Stimulated activated naive B cell treated with anti-CD40 and anti-IgM and Interleukin-4, amounts not matched to agents 10 μg/mL and 1 μg/mL and 100 μg/mL, for 72 hours (primary cell): ENCODE results near the gene SAMD3.

Experiments used
- ATAC-seq, 2 donors: fragments of 150-1000 bp; cut with Tn5 transposase; replicated peaks; 2 replicates each; pipeline ENCODE4 v1.10.0; 2021; ENCODE audit warnings: moderate library complexity in 1 of 2
- DNase-seq: peaks from one replicate; pipeline ENCODE4 v3.0.0; 2021
- H3K27ac Mint-ChIP-seq: one replicate; pipeline ENCODE4 v1.8.0; 2022; ENCODE audit warnings: mild to moderate bottlenecking, mixed read lengths
- H3K27me3 Mint-ChIP-seq, 2 donors: one replicate each; pipeline ENCODE4 v1.8.0; 2022; ENCODE audit warnings: mixed read lengths in 2 of 2
- H3K36me3 Mint-ChIP-seq, 2 donors: one replicate each; pipeline ENCODE4 v1.8.0; 2022; ENCODE audit warnings: mixed read lengths in 2 of 2, mild to moderate bottlenecking in 1 of 2
- H3K4me1 Mint-ChIP-seq, 2 donors: one replicate each; pipeline ENCODE4 v1.8.0; 2022; ENCODE audit warnings: mixed read lengths in 2 of 2, mild to moderate bottlenecking in 1 of 2
- H3K4me3 Mint-ChIP-seq, 2 donors: one replicate each; pipeline ENCODE4 v1.8.0; 2022; ENCODE audit warnings: mild to moderate bottlenecking in 2 of 2, mixed read lengths in 2 of 2, moderate library complexity in 1 of 2
- H3K9me3 Mint-ChIP-seq, 2 donors: one replicate each; pipeline ENCODE4 v1.8.0; 2022; ENCODE audit warnings: mixed read lengths in 2 of 2, mild to moderate bottlenecking in 1 of 2

The SAMD3 gene

GRCh38 chr6:130148181-130148580, 74.6 kb downstream of the SAMD3 start:
- Mint-ChIP-seq H3K9me3 (peaks cover 2 to 3% of the 10 kb centered on the region in 2 donors), H3K4me3 (no peak overlapping the region), H3K27me3 (no peaks in the 10 kb centered on the region), H3K4me1 (no peaks in the 10 kb centered on the region), H3K36me3 (peaks cover 18 to 32% of the 10 kb centered on the region in 2 donors), H3K27ac (no peak overlapping the region)
- DNase-seq = no peak
- ATAC-seq = peak in 1 of 2 donors; percentile 39

DNA sequence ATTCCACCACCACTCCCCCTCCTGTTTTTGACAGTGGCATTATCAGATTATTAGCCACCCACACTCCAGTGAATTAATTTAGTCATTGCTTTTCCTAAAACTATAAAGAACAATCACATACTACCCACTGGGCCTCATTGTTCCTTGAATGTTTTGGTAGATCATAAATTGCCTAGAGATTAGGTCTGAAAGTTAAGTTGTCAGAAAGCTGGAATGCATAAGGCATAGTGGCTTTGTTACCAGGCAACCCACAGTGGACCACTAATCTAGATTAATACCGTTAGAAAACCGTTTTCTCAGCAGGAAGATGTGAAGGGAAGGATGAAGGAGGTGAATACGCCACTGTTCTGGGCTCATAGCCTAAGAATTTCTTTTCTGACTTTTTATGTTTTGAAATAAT, 75.6 kb downstream of the SAMD3 start:
- H3K27ac Mint-ChIP-seq = no peak overlapping the region
- ATAC-seq = no peak
- peaks cover 26 to 36% of the 10 kb centered on the region in 2 donors for H3K36me3 Mint-ChIP-seq
- H3K27me3 Mint-ChIP-seq = no peaks in the 10 kb centered on the region
- H3K4me1 Mint-ChIP-seq = no peaks in the 10 kb centered on the region
- H3K4me3 Mint-ChIP-seq = no peak overlapping the region
- H3K9me3 Mint-ChIP-seq = peaks cover 2 to 3% of the 10 kb centered on the region in 2 donors
- no peak for DNase-seq

- Mint-ChIP-seq H3K4me1 (no peaks in the 10 kb centered on the region), H3K36me3 (peaks cover 29 to 47% of the 10 kb centered on the region in 2 donors), H3K9me3 (peaks cover 0 to 3% of the 10 kb centered on the region in 2 donors), H3K27me3 (no peaks in the 10 kb centered on the region), H3K27ac (peak overlapping the region; percentile 42), H3K4me3 (no peak overlapping the region)
- DNase-seq (no peak), ATAC-seq (no peak)
Observed at GRCh38 chr6:130143709-130144108, 79.0 kb downstream of the SAMD3 start.

- H3K27me3 Mint-ChIP-seq = no peaks in the 10 kb centered on the region
- H3K4me3 Mint-ChIP-seq = no peak overlapping the region
- H3K27ac Mint-ChIP-seq = no peak overlapping the region
- H3K36me3 Mint-ChIP-seq = peaks cover 42 to 55% of the 10 kb centered on the region in 2 donors
- ATAC-seq = no peak
- H3K9me3 Mint-ChIP-seq = peaks cover 0 to 2% of the 10 kb centered on the region in 2 donors
- peaks cover 2 to 4% of the 10 kb centered on the region in 2 donors for H3K4me1 Mint-ChIP-seq
- DNase-seq = no peak
Observed at GRCh38 chr6:130140084-130140483, 82.7 kb downstream of the SAMD3 start.

GRCh38 chr6:130138909-130139242, 83.9 kb downstream of the SAMD3 start:
- H3K27me3 Mint-ChIP-seq = no peaks in the 10 kb centered on the region
- peaks cover 44 to 60% of the 10 kb centered on the region in 2 donors for H3K36me3 Mint-ChIP-seq
- peaks cover 0 to 2% of the 10 kb centered on the region in 2 donors for H3K9me3 Mint-ChIP-seq
- ATAC-seq = no peak
- no peak for DNase-seq
- no peak overlapping the region for H3K4me3 Mint-ChIP-seq
- H3K27ac Mint-ChIP-seq = no peak overlapping the region
- H3K4me1 Mint-ChIP-seq = peaks cover 4 to 5% of the 10 kb centered on the region in 2 donors

DNA sequence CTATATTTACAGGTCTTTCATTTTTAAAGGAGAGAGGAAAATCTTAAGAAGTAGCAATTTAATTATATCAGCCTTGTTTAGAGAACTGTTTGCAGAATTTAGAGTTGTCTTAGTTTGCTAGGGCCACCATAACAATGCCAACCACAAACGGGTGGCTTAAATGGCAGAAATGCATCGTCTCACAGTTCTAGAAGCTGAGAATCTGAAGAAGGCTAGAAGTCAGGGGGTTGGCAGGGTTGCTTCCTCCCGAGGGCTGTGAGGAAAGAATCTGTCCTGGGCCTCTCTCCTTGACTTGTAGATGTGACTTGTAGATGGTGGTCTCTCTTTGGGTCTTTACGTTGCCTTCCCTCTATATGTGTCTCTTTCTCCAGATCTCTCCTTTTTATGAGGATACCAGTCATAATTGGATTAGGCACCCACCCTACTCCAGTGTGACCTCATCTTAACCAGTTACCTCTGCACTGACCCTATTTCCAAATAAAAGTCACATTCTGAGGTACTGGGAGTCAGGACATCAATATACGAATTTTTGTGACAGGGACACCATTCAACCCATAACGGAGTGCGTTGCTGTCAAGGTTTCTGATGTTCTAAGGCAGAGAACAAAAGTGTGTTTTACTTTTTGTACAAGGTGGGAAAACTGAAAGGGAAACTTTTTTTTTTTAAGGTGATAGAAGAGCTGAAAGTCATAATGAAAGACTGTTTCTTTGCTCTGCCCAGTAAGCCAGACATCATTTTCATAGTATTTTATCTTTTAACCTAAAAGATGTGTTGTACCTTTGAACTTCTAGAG, 84.4 kb downstream of the SAMD3 start:
- DNase-seq = no peak
- Mint-ChIP-seq H3K27me3 (no peaks in the 10 kb centered on the region), H3K4me1 (peaks cover 7 to 10% of the 10 kb centered on the region in 2 donors), H3K27ac (no peak overlapping the region), H3K4me3 (no peak overlapping the region), H3K9me3 (peaks cover 0 to 2% of the 10 kb centered on the region in 2 donors), H3K36me3 (peaks cover 45 to 61% of the 10 kb centered on the region in 2 donors)
- no peak for ATAC-seq

GRCh38 chr6:130136798-130137197, 86.0 kb downstream of the SAMD3 start:
- no peak overlapping the region for H3K4me3 Mint-ChIP-seq
- H3K9me3 Mint-ChIP-seq = peaks cover 0 to 2% of the 10 kb centered on the region in 2 donors
- ATAC-seq (no peak), DNase-seq (no peak)
- H3K27me3 Mint-ChIP-seq = no peaks in the 10 kb centered on the region
- peaks cover 37 to 57% of the 10 kb centered on the region in 2 donors for H3K36me3 Mint-ChIP-seq
- H3K27ac Mint-ChIP-seq = no peak overlapping the region
- H3K4me1 Mint-ChIP-seq = peaks cover 18 to 21% of the 10 kb centered on the region in 2 donors

- Mint-ChIP-seq H3K27me3 (no peaks in the 10 kb centered on the region), H3K4me1 (peaks cover 30 to 43% of the 10 kb centered on the region in 2 donors), H3K9me3 (peaks cover 0 to 3% of the 10 kb centered on the region in 2 donors), H3K4me3 (no peak overlapping the region), H3K27ac (no peak overlapping the region), H3K36me3 (peaks cover 39 to 49% of the 10 kb centered on the region in 2 donors)
- ATAC-seq (no peak), DNase-seq (no peak)
Observed at GRCh38 chr6:130134582-130134981, 88.2 kb downstream of the SAMD3 start.

DNA sequence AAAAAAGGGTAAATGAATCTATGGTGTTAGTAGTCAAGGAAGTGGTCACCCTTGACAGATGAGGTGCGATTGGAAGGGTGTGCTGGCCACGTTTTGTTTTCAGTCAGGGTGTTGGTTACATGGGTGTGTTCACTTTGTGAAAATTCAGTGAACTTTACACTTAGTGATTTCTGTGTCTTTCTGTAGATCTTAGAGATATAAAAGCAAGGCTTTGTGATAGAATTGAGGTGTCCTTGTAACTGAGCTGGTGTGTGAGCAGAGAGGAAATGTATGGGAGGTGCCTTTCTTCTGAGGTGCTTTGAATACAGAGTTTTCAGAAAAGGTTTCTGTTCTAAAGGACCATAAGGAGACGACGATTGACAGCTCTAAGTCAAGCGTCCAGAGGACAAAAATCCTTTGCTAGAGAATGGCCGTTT, 90.5 kb downstream of the SAMD3 start:
- peaks cover 39 to 54% of the 10 kb centered on the region in 2 donors for H3K4me1 Mint-ChIP-seq
- ATAC-seq = peak; percentile 89 to 91
- H3K9me3 Mint-ChIP-seq = peaks cover 0 to 5% of the 10 kb centered on the region in 2 donors
- H3K36me3 Mint-ChIP-seq = peaks cover 26 to 41% of the 10 kb centered on the region in 2 donors
- H3K27me3 Mint-ChIP-seq = no peaks in the 10 kb centered on the region
- no peak for DNase-seq
- H3K4me3 Mint-ChIP-seq = peak overlapping the region; percentile 59 to 78
- peak overlapping the region; percentile 92 for H3K27ac Mint-ChIP-seq

GRCh38 chr6:130129762-130130246, 92.9 kb downstream of the SAMD3 start:
- Mint-ChIP-seq H3K27ac (no peak overlapping the region), H3K36me3 (peaks cover 22 to 43% of the 10 kb centered on the region in 2 donors), H3K4me3 (no peak overlapping the region), H3K4me1 (peaks cover 51 to 79% of the 10 kb centered on the region in 2 donors), H3K9me3 (peaks cover 0 to 3% of the 10 kb centered on the region in 2 donors), H3K27me3 (no peaks in the 10 kb centered on the region)
- ATAC-seq = no peak
- DNase-seq = no peak

DNA sequence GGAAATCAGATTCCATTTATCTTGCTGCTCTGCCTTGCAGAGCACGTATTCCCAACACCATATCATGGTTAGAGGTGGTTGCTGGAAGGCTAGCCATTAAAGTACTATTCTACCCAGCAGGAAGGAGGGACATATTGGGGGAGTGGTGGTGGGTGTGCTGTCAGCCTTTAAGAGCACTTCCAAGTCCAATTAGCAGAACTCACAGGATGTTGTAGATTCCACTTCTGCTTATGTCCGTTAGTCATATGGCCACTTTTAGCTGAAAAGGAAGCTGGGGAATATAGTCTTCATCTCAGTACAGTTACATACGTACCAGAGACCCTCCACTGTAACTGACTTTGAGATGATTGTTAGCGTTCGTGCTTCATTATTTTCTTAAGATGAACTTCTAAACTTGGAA, 94.4 kb downstream of the SAMD3 start:
- H3K27ac Mint-ChIP-seq = peak overlapping the region; percentile 4
- no peaks in the 10 kb centered on the region for H3K27me3 Mint-ChIP-seq
- peaks cover 47 to 78% of the 10 kb centered on the region in 2 donors for H3K4me1 Mint-ChIP-seq
- DNase-seq (no peak), ATAC-seq (no peak)
- H3K4me3 Mint-ChIP-seq = no peak overlapping the region
- peaks cover 16 to 37% of the 10 kb centered on the region in 2 donors for H3K36me3 Mint-ChIP-seq
- peaks cover 0 to 3% of the 10 kb centered on the region in 2 donors for H3K9me3 Mint-ChIP-seq

GRCh38 chr6:130127195-130127594, 95.6 kb downstream of the SAMD3 start:
- Mint-ChIP-seq H3K9me3 (peaks cover 0 to 3% of the 10 kb centered on the region in 2 donors), H3K4me1 (peaks cover 39 to 71% of the 10 kb centered on the region in 2 donors), H3K4me3 (peak overlapping the region in 1 of 2 donors; percentile 12), H3K36me3 (peaks cover 15 to 34% of the 10 kb centered on the region in 2 donors), H3K27me3 (no peaks in the 10 kb centered on the region), H3K27ac (peak overlapping the region; percentile 63)
- no peak for DNase-seq
- peak; percentile 65 to 66 for ATAC-seq

GRCh38 chr6:130122243-130122642, 100.5 kb downstream of the SAMD3 start:
- Mint-ChIP-seq H3K4me1 (peaks cover 28 to 60% of the 10 kb centered on the region in 2 donors), H3K9me3 (no peaks in the 10 kb centered on the region), H3K27me3 (no peaks in the 10 kb centered on the region), H3K27ac (no peak overlapping the region), H3K4me3 (no peak overlapping the region), H3K36me3 (peaks cover 19 to 34% of the 10 kb centered on the region in 2 donors)
- ATAC-seq (peak; percentile 27 to 28), DNase-seq (no peak)

- ATAC-seq = peak; percentile 36 to 42
Observed at GRCh38 chr6:130120731-130121130, 102.0 kb downstream of the SAMD3 start.

DNA sequence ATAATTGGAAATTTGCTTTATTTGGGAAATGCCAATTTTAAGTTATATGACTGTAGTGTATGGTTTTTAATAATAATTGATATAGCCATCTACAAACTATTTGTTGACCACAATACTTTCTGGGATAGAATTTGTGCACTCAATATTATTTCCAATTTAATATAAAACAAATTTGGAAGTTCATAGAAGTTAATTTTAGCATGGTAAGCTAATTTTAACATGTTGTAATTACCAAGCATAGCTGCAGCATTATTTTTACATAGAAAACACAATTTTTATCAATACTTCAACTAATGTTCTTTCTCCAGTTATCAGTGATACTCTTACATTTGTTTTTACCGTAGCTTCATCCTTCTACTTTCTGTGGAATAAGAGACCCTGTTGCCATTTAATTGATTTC, 103.5 kb downstream of the SAMD3 start:
- peaks cover 22 to 59% of the 10 kb centered on the region in 2 donors for H3K4me1 Mint-ChIP-seq
- no peak overlapping the region for H3K27ac Mint-ChIP-seq
- no peaks in the 10 kb centered on the region for H3K27me3 Mint-ChIP-seq
- DNase-seq (no peak), ATAC-seq (no peak)
- peaks cover 0 to 2% of the 10 kb centered on the region in 2 donors for H3K9me3 Mint-ChIP-seq
- H3K36me3 Mint-ChIP-seq = peaks cover 14 to 22% of the 10 kb centered on the region in 2 donors
- no peak overlapping the region for H3K4me3 Mint-ChIP-seq

More at GRCh38 chr6:130120731-130121130, 102.0 kb downstream of the SAMD3 start:
- DNase-seq = no peak
- Mint-ChIP-seq H3K4me3 (no peak overlapping the region), H3K27me3 (no peaks in the 10 kb centered on the region), H3K9me3 (peaks cover 0 to 2% of the 10 kb centered on the region in 2 donors), H3K36me3 (peaks cover 19 to 30% of the 10 kb centered on the region in 2 donors), H3K4me1 (peaks cover 23 to 52% of the 10 kb centered on the region in 2 donors), H3K27ac (no peak overlapping the region)
